ENCODE data around the gene HPX.

The HPX gene

GRCh38 chr11:6452219-6452618, 11.4 kb upstream of the HPX start:
- no peak overlapping the region for H3K27ac ChIP-seq
- no peak for TF ChIP-seq CTCF (IDR thresholded peaks at IDR 0.05)
- no peaks in the 10 kb centered on the region for H3K4me1 ChIP-seq (ENCODE audit: control insufficient read depth in 1 of 2, insufficient read depth in 1 of 2, low read depth in 1 of 2, low read length in 1 of 2)
- no peaks in the 10 kb centered on the region for H3K27me3 ChIP-seq
- no peaks in the 10 kb centered on the region for H3K9me3 ChIP-seq
- H3K36me3 ChIP-seq, result peaks cover 15% of the 10 kb centered on the region
- H3K4me3 ChIP-seq (ENCODE audit: low read depth in 1 of 2, low read length in 1 of 2), result no peak overlapping the region

GRCh38 chr11:6448574-6448973, 7.8 kb upstream of the HPX start:
- H3K27ac ChIP-seq, result no peak overlapping the region
- TF ChIP-seq CTCF (IDR thresholded peaks at IDR 0.05), result no peak
- no peaks in the 10 kb centered on the region for H3K4me1 ChIP-seq (ENCODE audit: control insufficient read depth in 1 of 2, insufficient read depth in 1 of 2, low read depth in 1 of 2, low read length in 1 of 2)
- peaks cover 4% of the 10 kb centered on the region for H3K27me3 ChIP-seq
- no peaks in the 10 kb centered on the region for H3K9me3 ChIP-seq
- H3K36me3 ChIP-seq, result no peaks in the 10 kb centered on the region
- no peak overlapping the region for H3K4me3 ChIP-seq (ENCODE audit: low read depth in 1 of 2, low read length in 1 of 2)

GRCh38 chr11:6443269-6444003, 2.6 kb upstream of the HPX start:
- Histone ChIP-seq H3K9me3 (no peaks in the 10 kb centered on the region), H3K4me3 (ENCODE audit: low read depth in 1 of 2, low read length in 1 of 2) (no peak overlapping the region), H3K27ac (no peak overlapping the region), H3K27me3 (peaks cover 4% of the 10 kb centered on the region), H3K36me3 (no peaks in the 10 kb centered on the region), H3K4me1 (ENCODE audit: control insufficient read depth in 1 of 2, insufficient read depth in 1 of 2, low read depth in 1 of 2, low read length in 1 of 2) (peaks cover 0 to 6% of the 10 kb centered on the region in 2 experiments)
- TF ChIP-seq CTCF (IDR thresholded peaks at IDR 0.05), result peak; percentile 66

DNA sequence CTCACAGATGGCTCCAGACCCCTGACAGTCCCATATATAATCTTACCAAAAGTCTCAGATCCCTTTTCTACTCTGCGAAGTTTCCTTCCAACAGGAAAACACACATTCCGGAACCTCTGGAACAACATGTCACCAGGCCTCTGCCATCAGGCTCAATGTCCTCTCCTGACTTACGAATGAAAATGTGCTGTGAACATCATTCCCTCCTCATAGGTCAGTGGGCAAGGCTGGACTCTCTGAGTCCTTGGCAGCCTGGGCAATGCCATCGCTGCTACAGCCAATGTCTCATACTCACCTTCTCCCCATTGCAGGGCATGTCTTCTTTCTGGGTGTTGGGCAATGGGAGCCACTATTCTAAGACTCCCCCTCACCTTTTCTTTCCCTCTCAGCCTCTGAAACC, 1.7 kb upstream of the HPX start:
- Histone ChIP-seq H3K36me3 (no peaks in the 10 kb centered on the region), H3K4me3 (ENCODE audit: low read depth in 1 of 2, low read length in 1 of 2) (no peak overlapping the region), H3K9me3 (no peaks in the 10 kb centered on the region), H3K4me1 (ENCODE audit: control insufficient read depth in 1 of 2, insufficient read depth in 1 of 2, low read depth in 1 of 2, low read length in 1 of 2) (peaks cover 4 to 14% of the 10 kb centered on the region in 2 experiments), H3K27ac (no peak overlapping the region), H3K27me3 (peaks cover 4% of the 10 kb centered on the region)
- TF ChIP-seq CTCF (IDR thresholded peaks at IDR 0.05), result no peak

GRCh38 chr11:6438979-6439571, 1.7 kb downstream of the HPX start:
- no peaks in the 10 kb centered on the region for H3K9me3 ChIP-seq
- peak overlapping the region; percentile 21 for H3K27ac ChIP-seq
- no peaks in the 10 kb centered on the region for H3K27me3 ChIP-seq
- TF ChIP-seq CTCF (IDR thresholded peaks at IDR 0.05), result no peak
- no peaks in the 10 kb centered on the region for H3K36me3 ChIP-seq
- H3K4me1 ChIP-seq (ENCODE audit: control insufficient read depth in 1 of 2, insufficient read depth in 1 of 2, low read depth in 1 of 2, low read length in 1 of 2), result peaks cover 4 to 14% of the 10 kb centered on the region in 2 experiments
- no peak overlapping the region for H3K4me3 ChIP-seq (ENCODE audit: low read depth in 1 of 2, low read length in 1 of 2)
